GM12878 (cell line): ENCODE measurements around the gene PRAMEF9.
"Not testable (repeated sequence)": the region's sequence is repeated elsewhere in the genome, so short reads cannot be mapped to it uniquely, and the experiment has no call there.

Experiments
- POLR2A ChIP-seq: IDR thresholded peaks from 2 replicates; pipeline ENCODE4 v1.6.1; 2011; ENCODE audit warnings: low read depth, mild to moderate bottlenecking, low read length
- POLR2AphosphoS5 ChIP-seq: IDR thresholded peaks from 2 replicates; pipeline ENCODE4 v1.6.1; 2011; ENCODE audit warnings: mild to moderate bottlenecking, low read length, inconsistent platforms
- TARDBP ChIP-seq: IDR thresholded peaks from 2 replicates; pipeline ENCODE4 v1.6.1; 2016; ENCODE audit warnings: borderline replicate concordance

GRCh38 chr1:13165531-13165930 is 6.1 kb upstream of the PRAMEF9 start, which contains the start of gene HNRNPCL4:
- not testable (repeated sequence) for TF ChIP-seq POLR2AphosphoS5, TARDBP, POLR2A
